HG02678 (cell line): Measurements from ENCODE around the gene ERN1.

Experiments
- ATAC-seq: cut with Tn5 transposase; IDR thresholded peaks from one replicate; pipeline ENCODE4 v1.9.1; 2021; ENCODE audit warnings: mild to moderate bottlenecking, moderate library complexity; ENCODE audit not compliant: unreplicated experiment

Gene ERN1

GRCh38 chr17:64111831-64112230 lies 18.1 kb downstream of the ERN1 start:
- no peak for ATAC-seq

DNA sequence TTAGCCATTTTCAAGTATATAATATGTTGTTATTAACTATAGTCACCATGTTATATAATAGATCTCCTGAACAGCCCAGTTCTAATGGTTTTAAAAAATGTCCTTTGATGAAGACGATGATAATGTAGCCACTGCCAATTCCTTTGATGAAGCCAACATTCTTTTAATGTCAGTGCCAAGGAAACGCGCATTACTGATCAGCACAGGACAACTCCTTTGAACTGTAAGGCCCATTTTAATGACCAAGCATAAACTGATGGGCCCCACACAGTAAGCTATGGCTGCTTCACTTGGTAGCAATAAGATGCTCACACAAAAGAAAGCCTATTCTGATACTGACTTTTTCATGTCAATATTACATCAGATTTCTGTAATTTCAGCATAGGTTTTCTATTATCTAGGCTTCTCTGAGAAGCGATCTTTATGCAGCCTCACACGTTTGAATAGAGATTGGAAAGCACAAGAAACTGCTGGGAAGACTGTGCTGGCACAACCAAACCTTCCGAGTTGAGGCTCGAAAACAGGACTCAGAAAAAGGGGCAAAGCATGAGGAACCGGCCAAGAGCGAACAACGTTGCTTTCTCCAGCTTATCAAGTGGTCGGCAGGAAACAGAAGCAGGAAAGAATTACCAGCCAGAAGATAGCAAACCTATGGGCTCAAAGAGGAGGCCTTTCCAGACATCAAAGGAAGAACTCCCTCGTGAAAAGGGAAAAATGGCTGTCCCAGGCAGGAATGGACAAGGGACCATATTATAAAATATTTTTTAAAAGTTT lies 19.4 kb downstream of the ERN1 start:
- no peak for ATAC-seq

DNA sequence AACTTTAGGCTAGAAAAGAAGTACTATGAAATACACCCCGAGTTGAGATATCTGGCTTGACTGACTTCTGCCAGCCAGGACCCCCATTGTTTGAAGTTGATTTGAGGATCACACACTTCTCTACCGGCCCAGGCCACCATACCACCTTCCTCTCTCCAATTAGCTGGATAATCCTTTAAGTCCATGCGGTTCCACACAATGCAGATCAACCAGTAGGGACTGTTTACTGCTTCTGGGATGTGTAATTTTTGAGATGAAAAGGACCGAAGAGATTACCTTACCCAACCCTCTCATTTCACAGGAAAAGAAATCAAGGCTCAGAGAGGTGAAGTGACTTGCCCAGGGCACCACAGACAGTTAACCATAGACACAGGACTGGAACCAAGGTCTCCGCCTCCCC lies 20.5 kb downstream of the ERN1 start:
- no peak for ATAC-seq

DNA sequence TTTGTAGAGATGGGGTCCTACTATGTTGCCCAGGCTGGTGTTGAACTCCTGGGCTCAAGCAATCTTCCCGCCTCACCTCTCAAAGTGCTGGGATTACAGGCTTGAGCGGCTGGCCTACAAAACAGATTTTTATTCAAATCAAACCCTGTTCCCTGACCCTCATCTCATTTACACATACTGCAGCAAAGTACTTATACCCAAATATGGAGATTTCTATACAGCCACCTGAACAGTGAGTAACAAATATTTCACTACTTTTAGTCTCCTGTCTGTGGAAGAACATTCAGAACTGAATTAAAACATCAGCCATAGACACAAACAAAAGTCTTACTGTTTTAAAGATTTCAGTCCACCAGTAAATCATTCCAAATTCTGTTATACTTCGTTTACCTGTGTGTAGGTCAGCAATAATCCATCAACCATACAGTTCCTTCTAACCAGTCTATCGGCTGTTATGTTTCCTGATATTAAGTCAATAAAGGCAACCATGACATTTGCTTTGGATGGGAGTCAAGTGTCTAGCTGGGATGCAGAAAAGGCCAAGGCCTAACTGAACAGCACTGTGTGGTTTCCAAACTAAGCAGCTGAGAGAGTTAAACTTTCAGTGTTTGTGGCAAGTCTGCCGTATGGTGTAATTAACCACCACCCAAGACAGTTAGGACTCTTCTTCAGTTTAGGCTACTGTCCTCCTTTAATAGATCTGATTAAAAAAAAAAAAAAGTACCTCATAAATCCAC lies 22.3 kb downstream of the ERN1 start:
- no peak for ATAC-seq

- ATAC-seq: no peak
These were observed 23.0 kb downstream of the ERN1 start for GRCh38 chr17:64106918-64107317.

- peak; percentile 55 for ATAC-seq
These were observed 26.3 kb downstream of the ERN1 start for GRCh38 chr17:64103391-64104364.

- ATAC-seq: no peak
These were observed 27.1 kb downstream of the ERN1 start for GRCh38 chr17:64102627-64103390.

- no peak for ATAC-seq
These were observed 30.4 kb downstream of the ERN1 start for GRCh38 chr17:64099543-64099942.

DNA sequence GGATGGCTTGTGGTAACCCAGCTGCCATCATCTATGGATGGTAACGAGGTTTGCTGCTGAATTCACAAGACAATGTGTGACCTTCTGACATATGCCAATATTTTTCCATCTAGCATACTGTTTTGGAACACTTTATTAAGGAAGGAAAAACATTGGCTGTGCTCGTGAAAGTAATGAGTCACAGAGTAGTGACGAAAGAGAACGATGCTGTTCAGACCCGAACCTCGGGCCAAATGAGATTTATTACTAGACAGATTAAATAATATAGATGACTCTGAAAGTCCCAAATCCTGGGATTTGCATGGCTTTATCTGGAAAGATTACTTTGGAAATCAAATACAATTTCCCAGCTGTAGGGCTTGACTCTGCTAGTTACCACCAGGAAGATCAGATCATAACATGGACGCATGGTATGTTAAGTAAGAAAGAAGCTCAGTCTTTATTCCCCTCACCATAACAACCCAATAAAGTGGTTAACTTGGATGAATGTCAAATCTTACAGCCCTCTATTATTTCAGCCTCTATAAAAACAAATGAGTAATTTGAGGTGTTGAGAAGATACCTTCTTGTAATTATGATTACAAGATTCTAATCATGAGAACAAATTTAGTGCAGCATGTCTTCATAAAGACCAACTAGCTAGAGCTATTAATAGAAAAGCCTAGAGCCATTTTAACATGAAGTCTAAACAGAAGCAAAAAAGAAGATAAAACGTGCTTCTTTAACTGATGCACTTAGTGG lies 32.6 kb downstream of the ERN1 start:
- ATAC-seq: no peak

GRCh38 chr17:64096037-64096436 lies 33.9 kb downstream of the ERN1 start:
- no peak for ATAC-seq

GRCh38 chr17:64095144-64095882 lies 34.6 kb downstream of the ERN1 start:
- no peak for ATAC-seq

DNA sequence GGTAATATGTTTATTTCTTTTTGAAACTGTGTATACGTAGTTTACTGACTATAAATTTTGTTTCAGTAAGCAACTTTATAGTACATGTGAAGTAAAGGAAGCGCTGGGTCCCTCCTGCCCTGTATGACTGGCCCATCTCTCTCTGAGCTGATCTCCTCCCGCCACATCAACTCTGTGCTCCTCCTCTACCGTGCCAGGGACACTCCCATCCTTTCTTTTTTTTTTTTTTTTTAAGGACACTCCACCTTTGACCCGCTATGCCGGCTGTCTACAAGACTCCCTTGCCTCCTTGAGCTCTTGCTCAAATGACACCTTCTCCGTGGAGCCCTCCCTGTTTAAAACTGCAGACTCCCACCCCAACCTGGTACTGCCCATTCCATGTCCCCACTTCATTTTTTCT lies 35.5 kb downstream of the ERN1 start:
- no peak for ATAC-seq

- ATAC-seq: no peak
These were observed 36.9 kb downstream of the ERN1 start for GRCh38 chr17:64092952-64093451.

DNA sequence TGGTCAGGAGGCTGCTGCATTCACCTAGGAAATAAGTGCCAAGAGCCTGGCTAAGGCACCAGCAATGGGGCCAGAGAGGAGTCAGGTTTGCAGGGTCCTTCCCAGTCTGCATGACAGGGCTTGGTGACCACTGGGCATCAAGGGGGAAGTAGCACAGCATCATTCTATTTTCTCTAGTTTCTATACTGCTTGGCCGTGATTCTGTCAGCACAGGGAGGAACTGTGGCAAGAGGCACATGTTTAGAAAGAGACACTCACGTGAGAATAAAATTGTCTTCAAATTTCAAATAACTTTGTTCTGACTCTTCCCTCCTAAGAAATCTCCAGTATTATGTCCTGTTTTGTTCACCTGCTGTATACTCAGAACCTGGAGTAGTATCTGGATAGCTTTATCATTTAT lies 37.8 kb downstream of the ERN1 start:
- ATAC-seq: no peak

GRCh38 chr17:64091571-64091970 lies 38.4 kb downstream of the ERN1 start:
- ATAC-seq: no peak

DNA sequence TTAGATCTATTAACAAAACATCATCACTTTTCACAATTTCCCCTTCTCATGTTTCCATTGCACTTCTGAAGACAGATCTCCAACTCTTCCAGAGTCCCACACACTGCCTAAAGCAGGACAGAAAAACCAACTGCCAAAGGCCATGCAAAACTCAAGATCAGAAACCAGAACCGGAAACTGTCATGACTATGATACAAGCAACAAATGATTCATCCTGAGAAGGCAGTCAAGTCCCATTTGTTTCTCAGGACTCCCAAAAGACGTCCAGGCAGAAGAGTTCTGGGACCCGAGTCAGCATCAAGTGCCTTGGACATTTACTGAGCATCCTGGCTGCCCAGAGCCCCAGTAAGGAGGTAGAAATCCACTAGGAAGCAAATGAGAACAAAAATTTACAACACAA lies 38.8 kb downstream of the ERN1 start:
- ATAC-seq: no peak

DNA sequence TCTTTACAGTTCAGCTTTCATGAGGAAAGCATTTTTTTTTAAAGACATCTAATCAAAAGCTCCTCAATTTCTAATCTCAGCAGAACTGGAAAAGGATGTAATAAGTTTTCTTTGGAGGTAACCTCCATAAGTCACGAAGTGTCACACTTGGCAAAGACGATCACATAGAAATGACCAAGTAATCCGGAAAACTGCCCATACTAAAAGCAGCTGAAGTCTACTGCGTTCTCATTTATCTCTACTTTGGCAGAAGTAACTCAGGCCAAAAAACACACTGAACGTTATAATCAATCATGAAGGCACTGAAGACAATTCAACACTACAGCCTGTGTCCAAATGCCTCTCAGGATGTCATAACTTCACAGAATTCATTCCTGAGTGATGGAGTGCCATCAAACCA lies 39.8 kb downstream of the ERN1 start:
- no peak for ATAC-seq

DNA sequence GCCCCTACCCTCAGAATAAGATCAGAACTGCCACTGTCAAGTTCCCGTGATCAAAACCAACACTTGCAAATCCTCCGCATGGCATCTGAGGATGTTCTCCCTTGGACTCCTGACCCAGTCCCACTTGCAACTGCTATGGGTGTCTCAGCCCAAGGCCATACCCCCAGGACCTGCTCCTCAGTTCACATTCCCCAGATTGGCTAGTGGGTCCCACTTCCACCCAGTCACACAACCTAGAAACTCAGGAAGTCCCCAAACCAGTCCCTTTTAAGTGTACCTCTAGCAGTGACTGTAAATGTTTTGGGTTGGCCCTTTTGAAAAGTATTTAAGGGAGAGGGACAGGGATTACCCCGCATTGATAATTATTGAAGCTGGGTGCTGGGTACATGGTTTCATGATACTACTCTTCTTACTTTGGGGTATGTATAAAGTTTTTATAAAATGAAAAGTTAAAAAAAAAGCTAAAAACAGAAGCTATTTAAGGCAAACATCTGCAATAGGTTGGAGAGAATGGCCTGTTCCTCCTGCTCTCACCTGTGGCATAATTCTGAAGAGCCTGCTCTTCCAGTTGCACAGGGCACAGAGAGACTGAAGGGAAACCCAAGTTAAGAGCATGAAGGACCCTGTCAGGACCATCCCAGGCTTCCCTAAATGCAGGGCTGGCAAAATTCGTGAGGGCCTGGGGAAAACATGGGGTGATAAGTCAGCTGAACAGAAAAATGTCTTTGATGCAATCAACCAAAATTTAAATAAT lies 42.5 kb downstream of the ERN1 start:
- ATAC-seq: no peak
